Peyer's patch (tissue), 4 donors: ENCODE data around the gene CDK11B. TPM values are rescaled to one million over a fixed set of nuclear protein-coding genes. Genes with fewer than 3 reads are reported as not detected.
A peak's percentile ranks its signal among the peaks of the same experiment; 100 is the strongest.

Experiments used
- DNase-seq, 3 donors: peaks; one replicate each; pipeline ENCODE4 v3.0.0-alpha.2; 2017 to 2019
- H3K27ac ChIP-seq, 4 donors: fragments of 200-600 bp; sonication (generic); one replicate each; pipeline ENCODE4 v1.5.1; 2016 to 2019
- H3K27me3 ChIP-seq, 2 donors: fragments of 200-600 bp; sonication (generic); one replicate each; pipeline ENCODE4 v1.5.1; 2019
- H3K36me3 ChIP-seq, 3 donors: fragments of 200-600 bp; sonication (generic); one replicate each; pipeline ENCODE4 v1.5.1; 2016 to 2019
- H3K4me1 ChIP-seq, 4 donors: fragments of 200-600 bp; sonication (generic); one replicate each; pipeline ENCODE4 v1.5.1; 2016 to 2019
- H3K4me3 ChIP-seq, 4 donors: fragments of 200-600 bp; sonication (generic); 1 replicate in 3 of 4; 2 replicates in 1 of 4; pipeline ENCODE4 v1.5.1; 2016 to 2019; ENCODE audit warnings: mild to moderate bottlenecking in 1 of 4
- H3K9me3 ChIP-seq, 4 donors: fragments of 200-600 bp; sonication (generic); one replicate each; pipeline ENCODE4 v1.5.1; 2016 to 2019; ENCODE audit warnings: mild to moderate bottlenecking in 1 of 4
- CTCF ChIP-seq, 6 experiments: fragments of 450-650 bp in 4 of 6; fragments of 200-600 bp in 2 of 6; sonication (generic) in 1 of 6; IDR thresholded peaks; one replicate each; pipeline ENCODE4 v1.5.1; 2017 to 2019; ENCODE audit warnings: antibody characterized with exemption in 6 of 6, mild to moderate bottlenecking in 3 of 6, moderate library complexity in 1 of 6
- POLR2A ChIP-seq, 2 donors: fragments of 450-650 bp; IDR thresholded peaks; one replicate each; pipeline ENCODE4 v1.5.1; 2017; ENCODE audit warnings: antibody characterized with exemption in 2 of 2, mild to moderate bottlenecking in 2 of 2, moderate library complexity in 2 of 2
- total RNA-seq, 4 donors: library from RNA; depleted of rRNA; stranded (reverse); fragments of >200 nt; gene quantifications; one replicate each; pipeline ENCODE4 v1.1.0, GENCODE V29; 2016

CDK11B gene
- total RNA-seq, 4 donors from 2014 or later, result 25.7 to 124 (median 40.9) TPM

GRCh38 chr1:1610796-1611195, 48.0 kb downstream of the CDK11B start:
- peak overlapping the region in 1 of 4 donors; percentile 5 for H3K27ac ChIP-seq
- H3K36me3 ChIP-seq, result no peaks in the 10 kb centered on the region
- no peaks in the 10 kb centered on the region for H3K9me3 ChIP-seq
- no peak overlapping the region for H3K4me3 ChIP-seq
- H3K27me3 ChIP-seq, result no peaks in the 10 kb centered on the region
- TF ChIP-seq CTCF (IDR thresholded peaks at IDR 0.05) (no peak), POLR2A (IDR thresholded peaks at IDR 0.05) (no peak)
- H3K4me1 ChIP-seq, result peaks cover 0 to 15% (median 5%) of the 10 kb centered on the region in 4 donors
- DNase-seq, result no peak

- Histone ChIP-seq H3K4me1 (peaks cover 0 to 15% (median 5%) of the 10 kb centered on the region in 4 donors), H3K4me3 (no peak overlapping the region), H3K9me3 (no peaks in the 10 kb centered on the region), H3K36me3 (no peaks in the 10 kb centered on the region), H3K27me3 (no peaks in the 10 kb centered on the region), H3K27ac (no peak overlapping the region)
- DNase-seq, result no peak
- TF ChIP-seq POLR2A (IDR thresholded peaks at IDR 0.05) (no peak), CTCF (IDR thresholded peaks at IDR 0.05) (no peak)
Observed at GRCh38 chr1:1609822-1610485, 48.9 kb downstream of the CDK11B start.

- Histone ChIP-seq H3K9me3 (no peaks in the 10 kb centered on the region), H3K27ac (no peak overlapping the region), H3K4me1 (no peaks in the 10 kb centered on the region), H3K27me3 (no peaks in the 10 kb centered on the region), H3K36me3 (no peaks in the 10 kb centered on the region), H3K4me3 (no peak overlapping the region)
- TF ChIP-seq CTCF (IDR thresholded peaks at IDR 0.05) (no peak), POLR2A (IDR thresholded peaks at IDR 0.05) (no peak)
- no peak for DNase-seq
Observed at GRCh38 chr1:1606232-1606631, 52.6 kb downstream of the CDK11B start.

GRCh38 chr1:1605724-1606123, 53.1 kb downstream of the CDK11B start:
- peaks cover 0 to 2% (median 0%) of the 10 kb centered on the region in 4 donors for H3K4me1 ChIP-seq
- no peak overlapping the region for H3K27ac ChIP-seq
- no peaks in the 10 kb centered on the region for H3K36me3 ChIP-seq
- no peaks in the 10 kb centered on the region for H3K27me3 ChIP-seq
- no peaks in the 10 kb centered on the region for H3K9me3 ChIP-seq
- DNase-seq, result no peak
- TF ChIP-seq CTCF (IDR thresholded peaks at IDR 0.05), result no peak
- TF ChIP-seq POLR2A (IDR thresholded peaks at IDR 0.05), result no peak
- H3K4me3 ChIP-seq, result no peak overlapping the region

GRCh38 chr1:1605034-1605591, 53.7 kb downstream of the CDK11B start:
- Histone ChIP-seq H3K9me3 (no peaks in the 10 kb centered on the region), H3K27me3 (peaks cover 0 to 6% of the 10 kb centered on the region in 2 donors), H3K4me3 (no peak overlapping the region), H3K36me3 (no peaks in the 10 kb centered on the region), H3K4me1 (peaks cover 0 to 8% (median 2%) of the 10 kb centered on the region in 4 donors), H3K27ac (no peak overlapping the region)
- DNase-seq, result no peak
- TF ChIP-seq POLR2A (IDR thresholded peaks at IDR 0.05) (no peak), CTCF (IDR thresholded peaks at IDR 0.05) (no peak)
